MG63 (cell line): ENCODE results near the gene TMEM135. TPM values are rescaled to one million over a fixed set of nuclear protein-coding genes. Genes with fewer than 3 reads are reported as not detected.
"Not testable (repeated sequence)": the region's sequence is repeated elsewhere in the genome, so short reads cannot be mapped to it uniquely, and the experiment has no call there.

Experiments used
- DNase-seq: peaks from one replicate; pipeline ENCODE4 v3.0.0-alpha.2; 2020
- H3K27me3 ChIP-seq: fragments of 250-450 bp; sonication (Bioruptor Pico); 2 replicates; pipeline ENCODE4 v1.5.1; 2020; ENCODE audit warnings: mild to moderate bottlenecking, moderate library complexity
- H3K36me3 ChIP-seq: fragments of 250-450 bp; sonication (Bioruptor Pico); 2 replicates; pipeline ENCODE4 v1.5.1; 2020; ENCODE audit warnings: mild to moderate bottlenecking, moderate library complexity
- H3K4me3 ChIP-seq: fragments of 250-450 bp; sonication (Bioruptor Pico); 2 replicates; pipeline ENCODE4 v1.5.1; 2020; ENCODE audit warnings: mild to moderate bottlenecking, moderate library complexity
- H3K9me3 ChIP-seq: fragments of 250-450 bp; sonication (Bioruptor Pico); 2 replicates; pipeline ENCODE4 v1.5.1; 2020; ENCODE audit warnings: mild to moderate bottlenecking, moderate library complexity
- total RNA-seq: library from RNA; depleted of rRNA; stranded (reverse); fragments of >200 nt; shearing (Covaris generic); gene quantifications from 2 replicates; pipeline ENCODE4 v1.2.3, GENCODE V29; 2014; ENCODE audit warnings: low replicate concordance

The TMEM135 gene
- total RNA-seq, 1 experiment from 2014 or later: 7.3 TPM

DNA sequence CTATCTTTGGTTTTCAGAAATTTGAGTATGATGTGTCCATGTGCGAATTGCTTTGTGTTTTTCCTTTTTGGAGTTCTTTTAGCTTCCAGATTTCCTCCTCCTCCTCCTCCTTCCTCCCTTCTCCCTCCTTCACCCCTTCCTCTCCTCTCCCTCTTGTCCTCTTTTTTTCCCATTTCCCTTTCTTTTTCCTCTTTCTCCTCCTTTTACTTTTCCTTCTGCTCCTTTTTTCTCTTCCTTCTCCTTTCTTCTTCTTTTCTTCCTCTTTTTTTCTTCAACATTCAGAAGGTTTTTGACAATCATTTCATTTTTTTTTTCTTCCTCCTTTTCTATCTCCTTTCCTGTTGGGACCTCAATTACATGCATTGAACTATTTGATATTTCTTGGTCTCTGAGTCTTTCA, 104.9 kb downstream of the TMEM135 start:
- Histone ChIP-seq H3K4me3 (no peak overlapping the region), H3K27me3 (no peaks in the 10 kb centered on the region), H3K9me3 (no peaks in the 10 kb centered on the region; the same call in 1 of the 2 replicates), H3K36me3 (no peaks in the 10 kb centered on the region)
- DNase-seq: no peak

DNA sequence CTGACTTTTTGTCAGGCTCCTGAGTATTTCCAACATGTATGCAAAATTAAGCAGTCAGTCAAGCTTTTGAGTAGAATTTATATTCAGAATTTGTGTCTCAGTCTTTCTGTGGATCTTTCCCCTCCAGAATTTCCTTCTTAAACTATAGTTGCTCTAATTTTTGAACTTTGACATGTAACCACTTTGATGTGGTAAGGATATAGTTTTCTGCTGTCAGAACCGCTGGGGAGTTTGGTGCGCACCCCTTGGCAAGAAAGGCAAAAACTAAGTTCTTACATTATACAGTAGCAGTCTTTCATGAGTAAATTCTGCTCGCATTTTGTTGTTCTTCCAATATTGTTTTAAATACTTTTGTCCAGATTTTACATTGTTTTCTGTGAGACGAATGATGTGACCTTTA, 105.9 kb downstream of the TMEM135 start:
- DNase-seq: no peak
- H3K9me3 ChIP-seq: no peaks in the 10 kb centered on the region; the same call in 1 of the 2 replicates
- no peaks in the 10 kb centered on the region for H3K27me3 ChIP-seq
- no peak overlapping the region for H3K4me3 ChIP-seq
- H3K36me3 ChIP-seq: no peaks in the 10 kb centered on the region

DNA sequence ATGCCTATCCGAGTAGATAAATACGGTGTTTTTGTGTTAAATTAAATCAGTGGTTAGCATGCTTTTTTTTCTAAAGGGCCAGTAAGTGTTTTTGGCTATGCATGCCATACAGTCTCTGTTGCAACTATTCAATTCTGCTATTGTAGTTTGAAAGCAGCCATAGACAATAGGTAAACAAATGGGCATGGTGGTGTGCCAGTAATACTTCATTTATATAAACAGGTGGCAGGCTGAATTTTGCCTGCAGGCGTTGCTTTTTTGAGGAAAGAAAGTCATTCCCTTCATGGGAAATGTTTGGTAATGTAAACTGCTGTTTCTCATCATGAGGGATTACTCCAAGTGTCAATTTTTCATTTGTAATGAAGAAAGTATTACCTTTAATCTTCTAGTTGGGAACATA, 106.5 kb downstream of the TMEM135 start:
- Histone ChIP-seq H3K36me3 (no peaks in the 10 kb centered on the region), H3K27me3 (no peaks in the 10 kb centered on the region), H3K9me3 (no peaks in the 10 kb centered on the region; the same call in 1 of the 2 replicates), H3K4me3 (no peak overlapping the region)
- DNase-seq: peak; percentile 4

DNA sequence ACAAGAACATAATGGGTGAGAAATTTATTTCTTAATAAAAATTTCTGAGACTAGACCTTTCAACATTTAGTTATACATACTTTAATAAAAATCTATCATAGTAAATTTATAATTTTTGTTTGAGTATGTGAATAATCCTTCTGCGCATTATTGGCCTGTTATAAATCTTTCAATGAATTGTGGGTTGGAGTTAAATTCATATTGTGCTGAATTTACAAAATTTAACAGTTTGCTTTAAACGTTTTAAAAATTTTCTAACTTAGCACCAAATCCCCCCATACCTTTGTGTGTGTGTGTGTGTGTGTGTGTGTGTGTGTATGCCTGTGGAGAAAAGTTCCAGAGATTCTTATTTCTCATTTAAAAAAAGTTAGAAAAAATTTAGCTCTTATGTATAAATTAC, 111.0 kb downstream of the TMEM135 start:
- no peaks in the 10 kb centered on the region; the same call in 1 of the 2 replicates for H3K9me3 ChIP-seq
- no peaks in the 10 kb centered on the region for H3K27me3 ChIP-seq
- no peaks in the 10 kb centered on the region for H3K36me3 ChIP-seq
- no peak for DNase-seq
- H3K4me3 ChIP-seq: no peak overlapping the region

DNA sequence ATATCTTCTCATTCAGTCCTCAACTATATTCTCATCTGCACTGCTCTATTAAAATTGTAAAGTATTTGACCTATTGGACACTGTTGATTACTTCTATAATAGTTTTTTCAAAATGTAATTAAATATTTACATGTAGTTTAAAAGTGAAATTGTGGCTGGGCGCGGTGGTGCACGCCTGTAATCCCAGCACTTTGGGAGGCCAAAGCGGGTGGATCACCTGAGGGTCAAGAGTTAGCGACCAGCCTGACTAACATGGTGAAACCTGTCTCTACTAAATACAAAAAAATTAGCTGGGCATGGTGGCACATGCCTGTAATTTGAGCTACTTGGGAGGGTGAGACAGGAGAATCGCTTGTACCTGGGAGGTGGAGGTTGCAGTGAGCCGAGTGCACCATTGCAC, 112.0 kb downstream of the TMEM135 start:
- not testable (repeated sequence) for DNase-seq, H3K4me3 ChIP-seq, H3K36me3 ChIP-seq, H3K9me3 ChIP-seq, H3K27me3 ChIP-seq

DNA sequence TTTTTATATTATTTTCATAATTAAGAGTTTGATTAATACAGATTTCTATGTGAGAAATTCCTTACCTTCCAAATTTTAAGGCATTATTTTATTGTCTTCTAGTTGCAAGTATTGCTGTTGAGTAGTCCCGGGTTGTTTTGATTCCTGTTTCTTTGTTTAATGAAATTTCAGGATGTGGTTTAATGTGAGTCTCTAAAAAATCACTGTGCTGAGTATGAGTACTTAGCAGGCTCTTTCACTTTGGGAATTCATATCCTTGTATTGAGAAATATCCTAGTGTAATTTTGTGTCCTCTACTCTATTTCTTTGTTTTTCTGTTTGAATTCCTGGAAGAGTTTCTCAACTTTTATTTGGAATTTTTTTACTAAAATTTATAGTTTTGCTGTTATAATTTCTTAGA, 113.2 kb downstream of the TMEM135 start:
- Histone ChIP-seq H3K9me3 (no peaks in the 10 kb centered on the region; the same call in 1 of the 2 replicates), H3K4me3 (no peak overlapping the region), H3K27me3 (no peaks in the 10 kb centered on the region), H3K36me3 (no peaks in the 10 kb centered on the region)
- no peak for DNase-seq

DNA sequence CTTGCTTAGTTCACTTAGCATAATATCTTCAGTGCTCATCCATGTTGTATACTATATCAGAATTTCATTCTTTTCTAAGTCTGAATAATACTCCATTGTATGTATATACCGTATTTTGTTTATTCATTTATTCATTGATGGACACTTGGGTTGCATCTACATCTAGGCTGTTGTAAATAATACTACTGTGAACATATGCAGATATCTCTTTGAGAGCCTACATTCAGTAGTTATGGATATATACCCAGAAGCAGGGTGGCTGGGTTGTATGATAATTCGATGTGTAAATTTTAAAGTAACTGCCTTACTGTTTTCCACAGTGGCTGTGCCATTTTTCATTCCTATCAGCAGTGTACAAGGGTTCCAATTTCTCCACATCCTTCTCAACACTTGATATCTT, 116.5 kb downstream of the TMEM135 start:
- H3K4me3 ChIP-seq: no peak overlapping the region
- H3K27me3 ChIP-seq: no peaks in the 10 kb centered on the region
- H3K9me3 ChIP-seq: no peaks in the 10 kb centered on the region
- DNase-seq: no peak
- no peaks in the 10 kb centered on the region for H3K36me3 ChIP-seq

DNA sequence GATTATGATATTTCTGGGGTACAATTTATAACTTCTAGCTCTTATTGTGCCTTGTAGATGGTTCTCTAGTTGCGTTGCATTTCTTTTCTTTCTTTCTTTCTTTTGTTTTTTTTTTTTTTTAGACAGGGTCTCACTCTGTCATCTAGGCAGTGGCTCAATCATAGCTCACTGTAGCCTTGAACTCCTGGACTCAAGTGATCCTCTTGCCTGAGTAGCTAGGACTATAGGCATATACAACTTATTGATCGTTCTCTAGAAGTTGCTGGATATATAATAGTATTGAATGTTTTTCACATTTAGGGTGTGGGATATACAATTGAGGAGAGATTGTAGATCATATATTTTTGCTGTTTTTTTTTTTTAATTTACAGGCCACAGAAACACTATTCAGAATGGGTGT, 119.2 kb downstream of the TMEM135 start:
- H3K27me3 ChIP-seq: no peaks in the 10 kb centered on the region
- no peak for DNase-seq
- H3K9me3 ChIP-seq: no peaks in the 10 kb centered on the region
- no peak overlapping the region for H3K4me3 ChIP-seq
- H3K36me3 ChIP-seq: no peaks in the 10 kb centered on the region

DNA sequence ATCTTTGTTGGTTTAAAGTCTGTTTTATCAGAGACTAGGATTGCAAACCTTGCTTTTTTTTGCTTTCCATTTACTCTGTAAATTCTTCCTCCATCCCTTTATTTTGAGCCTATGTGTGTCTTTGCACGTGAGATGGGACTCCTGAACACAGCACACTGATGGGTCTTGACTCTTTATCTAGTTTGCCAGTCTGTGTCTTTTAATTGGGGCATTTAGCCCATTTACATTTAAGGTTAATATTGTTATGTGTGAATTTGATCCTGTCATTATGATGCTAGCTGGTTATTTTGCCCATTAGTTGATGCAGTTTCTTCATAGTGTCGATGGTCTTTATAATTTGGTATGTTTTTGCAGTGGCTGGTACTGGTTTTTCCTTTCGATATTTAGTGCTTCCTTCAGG, 131.3 kb downstream of the TMEM135 start:
- not testable (repeated sequence) for H3K4me3 ChIP-seq, DNase-seq, H3K36me3 ChIP-seq, H3K27me3 ChIP-seq, H3K9me3 ChIP-seq

DNA sequence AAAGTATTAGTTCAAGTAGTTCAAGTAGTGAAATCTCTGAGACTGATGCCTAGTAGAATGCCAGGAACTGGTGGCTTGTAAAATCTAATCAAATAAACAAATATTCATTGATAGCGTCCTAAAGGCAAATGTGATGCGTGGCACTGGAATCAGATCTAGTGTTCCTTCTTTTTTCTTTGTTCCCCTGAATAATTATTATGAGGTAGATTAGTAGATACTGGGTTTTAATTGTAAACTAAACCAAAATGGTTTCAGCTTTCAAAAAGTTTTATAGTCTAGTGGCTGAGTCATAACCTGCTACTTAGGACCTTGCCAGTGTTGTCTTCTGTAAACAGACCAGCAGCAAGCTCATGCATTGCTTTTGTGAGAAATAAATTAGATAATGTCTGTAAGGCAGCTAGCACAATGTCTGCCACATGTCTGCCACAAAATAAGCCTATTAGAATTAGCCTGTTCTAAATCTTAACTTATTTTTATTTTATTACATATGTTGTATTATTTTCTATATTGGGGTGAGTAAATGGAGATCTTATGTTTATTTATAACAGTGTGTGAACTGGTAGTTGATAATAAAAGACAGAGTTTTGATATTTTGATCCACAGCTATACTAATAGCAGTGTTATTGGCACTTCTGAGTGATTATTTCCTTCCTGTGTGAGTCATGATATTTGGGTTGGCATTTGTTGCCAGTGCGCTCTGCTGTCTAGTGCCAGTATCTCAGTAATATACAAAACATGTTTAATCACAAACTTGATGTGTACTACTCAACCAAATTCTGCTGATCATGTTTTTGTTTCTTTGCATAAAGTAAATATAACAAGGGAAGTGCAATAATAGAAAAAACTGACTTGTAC, 135.7 kb downstream of the TMEM135 start:
- Histone ChIP-seq H3K27me3 (no peaks in the 10 kb centered on the region), H3K4me3 (no peak overlapping the region), H3K9me3 (no peaks in the 10 kb centered on the region; the same call in 1 of the 2 replicates), H3K36me3 (no peaks in the 10 kb centered on the region)
- peak; percentile 51 for DNase-seq

DNA sequence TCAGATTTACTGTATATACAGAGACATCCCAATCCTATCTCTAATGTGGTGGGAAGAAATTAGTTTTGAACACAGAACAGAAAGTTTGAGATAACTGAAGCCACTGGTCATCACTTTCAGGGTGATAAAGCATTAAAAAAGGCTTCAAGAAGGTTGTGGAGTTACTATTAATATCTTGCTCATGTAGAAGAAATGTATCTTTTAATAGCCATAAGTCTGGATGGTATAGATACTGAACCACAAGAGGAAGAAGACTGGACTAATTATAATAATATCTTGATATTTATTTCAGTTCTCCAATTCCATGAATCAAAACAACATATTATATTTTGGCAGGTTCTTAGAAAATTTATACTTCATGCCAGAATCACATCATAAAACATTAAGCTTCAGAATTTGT, 137.1 kb downstream of the TMEM135 start:
- Histone ChIP-seq H3K27me3 (no peaks in the 10 kb centered on the region), H3K9me3 (no peaks in the 10 kb centered on the region), H3K36me3 (no peaks in the 10 kb centered on the region), H3K4me3 (no peak overlapping the region)
- DNase-seq: no peak

DNA sequence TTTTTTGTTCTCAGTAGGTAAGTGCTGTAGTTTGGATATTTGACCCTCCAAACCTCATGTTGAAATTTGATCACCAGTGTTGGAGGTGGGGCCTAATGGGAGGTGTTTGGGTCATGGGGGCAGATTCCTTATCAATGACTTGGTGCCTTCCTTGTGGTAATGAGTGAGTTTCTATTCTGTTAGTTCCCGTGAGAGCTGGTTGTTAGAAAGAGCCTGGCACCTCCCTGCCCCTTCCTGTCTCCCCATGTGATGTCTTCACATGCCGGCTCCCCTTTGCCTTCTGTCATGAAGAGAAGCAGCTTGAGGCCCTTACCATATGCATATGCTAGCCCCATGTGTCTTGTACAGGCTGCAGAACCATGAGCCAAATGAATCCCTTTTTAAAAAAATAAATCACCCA, 138.3 kb downstream of the TMEM135 start:
- H3K4me3 ChIP-seq: no peak overlapping the region
- H3K9me3 ChIP-seq: no peaks in the 10 kb centered on the region
- DNase-seq: no peak
- no peaks in the 10 kb centered on the region for H3K27me3 ChIP-seq
- H3K36me3 ChIP-seq: no peaks in the 10 kb centered on the region

DNA sequence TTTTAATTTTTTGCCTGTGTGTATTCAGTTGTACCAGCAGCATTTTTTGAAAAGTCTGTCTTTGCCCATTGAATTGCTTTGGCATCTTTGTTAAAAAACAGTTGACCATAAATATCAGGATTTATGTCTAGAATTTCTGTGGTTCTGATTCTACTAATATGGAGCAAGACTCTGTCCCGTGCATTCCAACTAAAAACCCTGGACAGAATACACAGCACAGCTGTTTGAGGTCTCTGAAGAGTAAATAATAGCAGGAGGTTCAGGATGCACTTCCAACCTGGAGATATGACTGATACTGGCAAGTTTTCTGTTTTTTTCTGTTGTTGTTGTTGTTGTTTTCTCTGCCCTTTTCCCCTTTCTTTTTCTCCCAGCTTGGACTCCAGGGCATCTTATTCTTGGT, 141.9 kb downstream of the TMEM135 start:
- H3K27me3 ChIP-seq: no peaks in the 10 kb centered on the region
- H3K36me3 ChIP-seq: no peaks in the 10 kb centered on the region
- H3K9me3 ChIP-seq: no peaks in the 10 kb centered on the region; the same call in 1 of the 2 replicates
- H3K4me3 ChIP-seq: no peak overlapping the region
- no peak for DNase-seq

DNA sequence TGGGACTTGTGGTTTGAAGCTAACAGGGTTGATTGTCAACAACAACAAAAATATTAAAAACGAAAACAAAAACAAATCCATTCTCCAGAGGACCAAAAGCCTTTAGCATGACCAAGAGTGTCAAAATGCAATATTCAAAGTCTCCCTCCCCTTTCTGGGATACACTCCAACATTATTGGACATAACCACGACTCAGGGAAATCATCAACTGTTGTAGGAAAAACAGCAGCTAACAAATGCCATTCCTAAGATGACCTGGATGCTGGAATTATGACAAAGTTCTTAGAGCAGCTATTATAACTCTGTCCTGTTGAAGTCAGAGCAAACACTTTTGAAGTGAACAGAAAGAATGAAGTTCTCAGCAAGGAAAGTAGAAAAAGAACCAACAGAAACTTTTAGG, 143.0 kb downstream of the TMEM135 start:
- Histone ChIP-seq H3K36me3 (no peaks in the 10 kb centered on the region), H3K9me3 (no peaks in the 10 kb centered on the region; the same call in 1 of the 2 replicates), H3K4me3 (no peak overlapping the region), H3K27me3 (no peaks in the 10 kb centered on the region)
- no peak for DNase-seq

DNA sequence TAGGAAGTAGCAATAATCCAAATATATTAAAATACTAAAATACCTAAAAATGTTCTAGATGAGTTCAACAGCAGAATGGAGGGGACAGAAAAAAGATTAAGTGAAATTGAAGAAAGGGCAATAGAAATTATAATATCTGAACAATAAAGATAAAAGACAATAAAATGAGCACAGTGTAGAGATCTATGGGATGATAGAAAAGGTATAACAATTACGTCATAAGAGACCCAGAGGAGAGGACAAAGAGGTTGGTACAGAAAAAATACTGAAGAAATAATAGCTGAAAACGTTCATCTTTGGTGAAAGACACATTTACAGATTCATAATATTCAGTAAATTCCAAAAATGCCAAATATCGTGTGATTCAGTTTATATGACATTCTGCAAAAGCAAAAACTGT, 143.4 kb downstream of the TMEM135 start:
- Histone ChIP-seq H3K36me3 (no peaks in the 10 kb centered on the region), H3K9me3 (no peaks in the 10 kb centered on the region; the same call in 1 of the 2 replicates), H3K27me3 (no peaks in the 10 kb centered on the region), H3K4me3 (no peak overlapping the region)
- DNase-seq: no peak

DNA sequence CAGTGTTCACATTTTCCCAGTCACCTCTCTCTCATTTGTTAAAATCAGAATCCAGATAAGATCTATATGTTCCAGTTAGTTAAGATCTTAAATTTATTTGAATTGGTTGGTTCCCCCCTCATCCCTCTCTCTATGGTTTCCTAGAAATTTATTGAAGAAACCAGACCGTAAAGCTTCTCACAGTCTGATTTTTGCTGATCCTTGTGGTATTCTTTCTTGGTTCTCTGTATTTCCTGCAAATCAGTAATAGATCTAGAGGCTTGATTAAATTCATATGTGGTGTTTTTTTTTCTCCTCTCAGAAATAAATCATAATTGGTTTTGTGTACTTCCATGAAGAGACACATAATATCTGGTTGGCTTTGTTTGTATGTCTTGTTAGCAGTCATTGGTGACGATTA, 147.5 kb downstream of the TMEM135 start:
- Histone ChIP-seq H3K36me3 (no peaks in the 10 kb centered on the region), H3K27me3 (no peaks in the 10 kb centered on the region), H3K9me3 (no peaks in the 10 kb centered on the region; the same call in 1 of the 2 replicates), H3K4me3 (no peak overlapping the region)
- no peak for DNase-seq

DNA sequence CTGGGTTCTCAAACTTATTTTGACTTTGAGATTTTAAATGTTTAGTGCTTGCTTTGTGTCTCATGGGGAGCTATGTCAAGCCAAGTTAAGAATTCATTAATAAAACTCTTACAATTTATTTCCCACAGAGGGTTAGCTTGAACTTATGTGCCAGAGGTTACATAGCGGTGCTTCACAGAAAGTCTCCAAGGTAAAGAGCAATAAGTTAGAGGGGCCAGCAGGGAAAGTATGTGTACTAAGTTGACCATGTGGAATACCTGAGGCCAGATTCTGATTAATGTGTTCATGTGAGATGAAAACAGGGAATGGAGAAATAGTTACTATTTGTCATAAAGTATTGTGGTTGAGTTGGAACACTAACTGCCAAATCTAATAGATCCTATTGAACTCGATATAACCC, 149.3 kb downstream of the TMEM135 start:
- DNase-seq: no peak
- no peaks in the 10 kb centered on the region for H3K27me3 ChIP-seq
- no peaks in the 10 kb centered on the region for H3K36me3 ChIP-seq

DNA sequence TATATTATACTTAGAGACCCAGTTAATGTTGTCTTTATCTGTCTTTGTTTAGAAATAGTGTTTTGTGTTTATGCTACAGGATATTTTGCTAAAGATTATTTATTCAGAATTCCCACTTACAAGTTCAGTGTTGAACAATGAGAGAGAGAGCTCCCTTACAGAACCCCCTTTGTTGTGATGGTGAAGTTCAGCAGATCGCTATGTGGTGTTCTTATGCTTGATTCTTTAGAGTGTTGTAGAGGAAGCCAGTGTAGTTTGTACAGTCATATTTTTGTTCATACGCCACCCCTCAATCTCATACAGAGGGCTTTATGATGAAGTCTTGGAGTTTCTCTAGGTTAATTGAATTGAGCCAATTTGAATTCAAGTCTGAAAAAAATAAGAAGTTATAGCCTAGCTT, 150.2 kb downstream of the TMEM135 start:
- no peaks in the 10 kb centered on the region for H3K27me3 ChIP-seq
- no peaks in the 10 kb centered on the region for H3K36me3 ChIP-seq
- DNase-seq: no peak
- H3K9me3 ChIP-seq: no peaks in the 10 kb centered on the region; the same call in 1 of the 2 replicates
- no peak overlapping the region for H3K4me3 ChIP-seq

More for the DNA sequence above, 149.3 kb downstream of the TMEM135 start:
- Histone ChIP-seq H3K4me3 (no peak overlapping the region), H3K9me3 (no peaks in the 10 kb centered on the region; the same call in 1 of the 2 replicates)
